HepG2 (cell line): Measurements from ENCODE around the gene CES1. TPM values are rescaled to one million over a fixed set of nuclear protein-coding genes. Genes with fewer than 3 reads are reported as not detected.

Source experiments
- CBX5 ChIP-seq: sonication (generic); formaldehyde crosslinking; IDR thresholded peaks from 2 replicates; pipeline ENCODE4 v1.4.0; 2020; ENCODE audit warnings: missing genetic modification reagents, borderline replicate concordance
- CEBPG ChIP-seq: IDR thresholded peaks from 2 replicates; pipeline ENCODE4 v1.6.1; 2016
- DMAP1 ChIP-seq: IDR thresholded peaks from 2 replicates; pipeline ENCODE4 v1.6.1; 2016
- E2F2 ChIP-seq: sonication (generic); formaldehyde crosslinking; IDR thresholded peaks from 2 replicates; pipeline ENCODE4 v1.4.0; 2020; ENCODE audit warnings: missing genetic modification reagents, borderline replicate concordance
- IKZF1 ChIP-seq: fragments of 450-650 bp; IDR thresholded peaks from 2 replicates; pipeline ENCODE4 v1.7.1; 2016
- POGZ ChIP-seq: sonication (generic); formaldehyde crosslinking; IDR thresholded peaks from 2 replicates; pipeline ENCODE4 v1.4.0; 2020; ENCODE audit warnings: mild to moderate bottlenecking, missing genetic modification reagents
- REST ChIP-seq, 2 experiments: IDR thresholded peaks; 2 replicates each; pipeline ENCODE4 v1.6.1; 2011 to 2012; ENCODE audit warnings: low read length in 2 of 2, borderline replicate concordance in 1 of 2, low read depth in 1 of 2, mild to moderate bottlenecking in 1 of 2, moderate library complexity in 1 of 2
- RFX1 ChIP-seq: fragments of 450-650 bp; IDR thresholded peaks from 2 replicates; pipeline ENCODE4 v1.6.1; 2017
- RFXANK ChIP-seq: IDR thresholded peaks from 2 replicates; pipeline ENCODE4 v1.6.1; 2016
- SIX1 ChIP-seq: sonication (generic); formaldehyde crosslinking; IDR thresholded peaks from 2 replicates; pipeline ENCODE4 v1.4.0; 2020; ENCODE audit warnings: missing genetic modification reagents, borderline replicate concordance
- SMAD3 ChIP-seq: sonication (generic); formaldehyde crosslinking; IDR thresholded peaks from 2 replicates; pipeline ENCODE4 v1.4.0; 2020; ENCODE audit warnings: missing genetic modification reagents
- SP1 ChIP-seq, 2 experiments: fragments of 450-650 bp in 1 of 2; sonication (generic) in 1 of 2; formaldehyde crosslinking in 1 of 2; IDR thresholded peaks; 2 replicates each; pipeline versions ENCODE4 v1.4.0 to v1.6.1; 2016 to 2020; ENCODE audit warnings: missing genetic modification reagents in 1 of 2
- ZNF513 ChIP-seq: sonication (generic); formaldehyde crosslinking; conservative IDR thresholded peaks from 2 replicates; pipeline ENCODE4 v1.5.0; 2020; ENCODE audit warnings: missing genetic modification reagents
- polyA plus RNA-seq, 8 experiments: library from polyadenylated mRNA; depleted of rRNA in 3 of 8; stranded (reverse) in 7 of 8; unstranded in 1 of 8; fragments of >200 nt; fragmentation: Illumina TruSeq in 4 of 8; extraction: Trizol in 4 of 8; gene quantifications; 2 replicates each; pipeline versions ENCODE4 v1.2.1 to v1.2.3, GENCODE V29; 2011 to 2016; ENCODE audit warnings: low read depth in 4 of 8, missing spikeins in 1 of 8, mixed read lengths in 1 of 8; ENCODE audit not compliant: insufficient read depth in 1 of 8
- total RNA-seq, 5 experiments: library from RNA; depleted of rRNA; stranded (reverse); fragments of >200 nt; fragmentation: Illumina TruSeq; extraction: Trizol; gene quantifications; 2 replicates each; pipeline ENCODE4 v1.2.3, GENCODE V29; 2016; ENCODE audit warnings: low read depth in 1 of 5
- TF ChIP-seq, protein P1 (sequence below): sonication (generic); formaldehyde crosslinking; IDR thresholded peaks from 2 replicates; pipeline ENCODE4 v1.5.0; 2020; ENCODE audit warnings: mild to moderate bottlenecking, missing genetic modification reagents, borderline replicate concordance
- TF ChIP-seq, protein P2 (sequence below): sonication (generic); formaldehyde crosslinking; IDR thresholded peaks from 2 replicates; pipeline ENCODE4 v1.4.0; 2020; ENCODE audit warnings: missing genetic modification reagents

CES1 gene
- total and polyA plus RNA-seq, 2 of the 13 experiments (the other 11 are each of a cell fraction or from before 2014, with no cell fraction given): 136 to 198 TPM

- TF ChIP-seq SP1 (IDR thresholded peaks at IDR 0.05) (no peak), SP1 (CRISPR knock-in tag; IDR thresholded peaks at IDR 0.05) (peak; percentile 24; the same call in 1 of the 2 replicates), POGZ (peak; percentile 11; the same call in 1 of the 2 replicates), ZNF513 (CRISPR knock-in tag) (no peak), SMAD3 (CRISPR knock-in tag) (no peak), SIX1 (peak; percentile 27; the same call in 1 of the 2 replicates), IKZF1 (no peak), RFXANK (no peak), REST (IDR thresholded peaks at IDR 0.05; ENCODE audit: borderline replicate concordance in 1 of 2, low read depth in 1 of 2, low read length in 2 of 2) (0 out of 4 replicates have a peak, but pooled peaks of 1 of the 2 experiments have one; percentile 33), DMAP1 (CRISPR knock-in tag) (no peak), E2F2 (no peak), CEBPG (peak; percentile 61), CBX5 (CRISPR knock-in tag) (no peak), RFX1 (no peak)
- TF ChIP-seq, protein P1, sequence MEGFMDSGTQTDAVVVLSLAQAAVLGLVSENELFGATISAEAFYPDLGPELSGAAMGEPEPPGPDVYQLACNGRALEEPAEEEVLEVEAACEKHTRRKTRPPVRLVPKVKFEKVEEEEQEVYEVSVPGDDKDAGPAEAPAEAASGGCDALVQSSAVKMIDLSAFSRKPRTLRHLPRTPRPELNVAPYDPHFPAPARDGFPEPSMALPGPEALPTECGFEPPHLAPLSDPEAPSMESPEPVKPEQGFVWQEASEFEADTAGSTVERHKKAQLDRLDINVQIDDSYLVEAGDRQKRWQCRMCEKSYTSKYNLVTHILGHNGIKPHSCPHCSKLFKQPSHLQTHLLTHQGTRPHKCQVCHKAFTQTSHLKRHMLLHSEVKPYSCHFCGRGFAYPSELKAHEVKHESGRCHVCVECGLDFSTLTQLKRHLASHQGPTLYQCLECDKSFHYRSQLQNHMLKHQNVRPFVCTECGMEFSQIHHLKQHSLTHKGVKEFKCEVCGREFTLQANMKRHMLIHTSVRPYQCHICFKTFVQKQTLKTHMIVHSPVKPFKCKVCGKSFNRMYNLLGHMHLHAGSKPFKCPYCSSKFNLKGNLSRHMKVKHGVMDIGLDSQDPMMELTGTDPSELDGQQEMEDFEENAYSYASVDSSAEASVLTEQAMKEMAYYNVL (CRISPR knock-in tag): no peak
- TF ChIP-seq, protein P2, sequence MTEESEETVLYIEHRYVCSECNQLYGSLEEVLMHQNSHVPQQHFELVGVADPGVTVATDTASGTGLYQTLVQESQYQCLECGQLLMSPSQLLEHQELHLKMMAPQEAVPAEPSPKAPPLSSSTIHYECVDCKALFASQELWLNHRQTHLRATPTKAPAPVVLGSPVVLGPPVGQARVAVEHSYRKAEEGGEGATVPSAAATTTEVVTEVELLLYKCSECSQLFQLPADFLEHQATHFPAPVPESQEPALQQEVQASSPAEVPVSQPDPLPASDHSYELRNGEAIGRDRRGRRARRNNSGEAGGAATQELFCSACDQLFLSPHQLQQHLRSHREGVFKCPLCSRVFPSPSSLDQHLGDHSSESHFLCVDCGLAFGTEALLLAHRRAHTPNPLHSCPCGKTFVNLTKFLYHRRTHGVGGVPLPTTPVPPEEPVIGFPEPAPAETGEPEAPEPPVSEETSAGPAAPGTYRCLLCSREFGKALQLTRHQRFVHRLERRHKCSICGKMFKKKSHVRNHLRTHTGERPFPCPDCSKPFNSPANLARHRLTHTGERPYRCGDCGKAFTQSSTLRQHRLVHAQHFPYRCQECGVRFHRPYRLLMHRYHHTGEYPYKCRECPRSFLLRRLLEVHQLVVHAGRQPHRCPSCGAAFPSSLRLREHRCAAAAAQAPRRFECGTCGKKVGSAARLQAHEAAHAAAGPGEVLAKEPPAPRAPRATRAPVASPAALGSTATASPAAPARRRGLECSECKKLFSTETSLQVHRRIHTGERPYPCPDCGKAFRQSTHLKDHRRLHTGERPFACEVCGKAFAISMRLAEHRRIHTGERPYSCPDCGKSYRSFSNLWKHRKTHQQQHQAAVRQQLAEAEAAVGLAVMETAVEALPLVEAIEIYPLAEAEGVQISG: peak; percentile 37; the same call in 1 of the 2 replicates
Measured at GRCh38 chr16:55760310-55761001, 72.4 kb downstream of the CES1 start (continued).
